ENCODE results near the gene CELF6.

Gene CELF6

DNA sequence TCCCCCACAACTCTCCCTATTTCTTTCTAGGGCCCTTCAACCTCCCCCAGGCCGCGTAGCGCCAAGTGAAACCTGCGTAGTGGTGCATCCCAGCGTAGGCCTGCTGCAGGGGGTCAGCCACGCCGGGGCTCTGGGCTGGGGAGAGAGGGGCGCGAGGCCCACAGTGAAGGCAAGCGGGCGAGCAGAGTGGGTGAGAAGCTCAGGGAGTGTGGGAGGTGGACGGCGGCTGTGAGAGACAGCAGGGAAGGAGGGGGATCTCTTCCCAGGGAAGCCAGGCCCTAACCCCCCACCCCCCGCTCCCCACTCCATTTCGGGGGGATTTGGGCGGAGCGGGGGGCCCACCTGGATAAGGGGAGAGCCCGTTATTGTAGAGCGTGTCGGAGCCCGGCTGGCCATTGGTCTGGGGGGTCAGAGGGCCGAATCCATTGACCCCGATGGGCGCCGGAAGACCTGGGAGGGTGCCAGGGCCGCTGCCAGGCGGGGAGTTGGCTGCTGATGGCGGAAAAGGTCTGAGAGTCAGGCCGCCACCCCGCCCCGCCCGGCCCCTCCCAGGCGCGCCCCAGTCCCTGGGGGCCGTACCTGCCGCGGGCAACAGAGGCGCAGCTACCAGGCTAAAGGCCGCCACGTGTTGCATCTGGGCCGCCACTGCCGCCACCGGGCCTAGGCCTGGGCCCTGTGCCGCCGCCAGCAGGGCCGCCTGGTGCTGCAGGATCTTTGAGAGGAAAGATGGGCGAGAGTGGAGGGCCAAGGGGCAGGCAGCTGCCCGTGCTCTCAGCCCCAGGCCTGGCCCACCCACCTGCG lies 31.0 kb downstream of the CELF6 start:
- DNase-seq (ENCODE audit: extremely low read depth, low read depth): no peak
- H3K4me3 ChIP-seq (replicated peaks; ENCODE audit: low read depth, low read length): no peak overlapping the region
- TF ChIP-seq, protein P1, sequence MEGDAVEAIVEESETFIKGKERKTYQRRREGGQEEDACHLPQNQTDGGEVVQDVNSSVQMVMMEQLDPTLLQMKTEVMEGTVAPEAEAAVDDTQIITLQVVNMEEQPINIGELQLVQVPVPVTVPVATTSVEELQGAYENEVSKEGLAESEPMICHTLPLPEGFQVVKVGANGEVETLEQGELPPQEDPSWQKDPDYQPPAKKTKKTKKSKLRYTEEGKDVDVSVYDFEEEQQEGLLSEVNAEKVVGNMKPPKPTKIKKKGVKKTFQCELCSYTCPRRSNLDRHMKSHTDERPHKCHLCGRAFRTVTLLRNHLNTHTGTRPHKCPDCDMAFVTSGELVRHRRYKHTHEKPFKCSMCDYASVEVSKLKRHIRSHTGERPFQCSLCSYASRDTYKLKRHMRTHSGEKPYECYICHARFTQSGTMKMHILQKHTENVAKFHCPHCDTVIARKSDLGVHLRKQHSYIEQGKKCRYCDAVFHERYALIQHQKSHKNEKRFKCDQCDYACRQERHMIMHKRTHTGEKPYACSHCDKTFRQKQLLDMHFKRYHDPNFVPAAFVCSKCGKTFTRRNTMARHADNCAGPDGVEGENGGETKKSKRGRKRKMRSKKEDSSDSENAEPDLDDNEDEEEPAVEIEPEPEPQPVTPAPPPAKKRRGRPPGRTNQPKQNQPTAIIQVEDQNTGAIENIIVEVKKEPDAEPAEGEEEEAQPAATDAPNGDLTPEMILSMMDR (IDR thresholded peaks at IDR 0.05; ENCODE audit: low read depth, low read length, missing control alignments): no peak

DNA sequence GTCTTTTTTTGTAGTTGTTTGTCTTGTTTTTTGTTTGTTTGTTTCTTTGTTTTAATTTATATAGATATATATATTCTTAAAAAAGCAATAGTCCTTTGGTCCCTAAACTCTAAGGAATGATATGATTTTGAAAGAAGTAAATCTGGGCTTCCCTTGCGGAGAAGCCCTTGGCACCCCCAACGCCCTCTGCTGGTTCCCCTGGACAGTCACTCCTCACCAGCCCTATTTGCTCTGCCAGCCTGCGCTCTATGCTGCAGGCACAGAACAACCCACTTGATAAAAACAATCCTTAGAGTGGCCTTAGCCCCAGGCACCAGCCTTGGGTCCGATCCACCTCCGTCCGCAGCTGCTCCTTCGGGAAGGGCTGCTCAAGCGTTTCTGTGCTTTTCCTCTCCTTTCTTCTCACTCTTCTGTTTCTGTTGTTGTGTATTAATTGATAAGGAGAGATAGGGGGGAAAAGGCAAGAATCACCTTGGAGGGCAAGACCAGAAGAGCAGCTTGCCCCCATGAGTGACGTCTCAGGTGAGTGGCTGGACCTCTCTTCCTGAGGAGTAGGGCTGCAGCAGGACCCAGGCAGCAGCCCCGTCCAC lies 33.9 kb downstream of the CELF6 start:
- no peak for DNase-seq (ENCODE audit: extremely low read depth, low read depth)
- no peak overlapping the region for H3K4me3 ChIP-seq (replicated peaks; ENCODE audit: low read depth, low read length)
- TF ChIP-seq, protein P1 (IDR thresholded peaks at IDR 0.05; ENCODE audit: low read depth, low read length, missing control alignments): peak; percentile 65

DNA sequence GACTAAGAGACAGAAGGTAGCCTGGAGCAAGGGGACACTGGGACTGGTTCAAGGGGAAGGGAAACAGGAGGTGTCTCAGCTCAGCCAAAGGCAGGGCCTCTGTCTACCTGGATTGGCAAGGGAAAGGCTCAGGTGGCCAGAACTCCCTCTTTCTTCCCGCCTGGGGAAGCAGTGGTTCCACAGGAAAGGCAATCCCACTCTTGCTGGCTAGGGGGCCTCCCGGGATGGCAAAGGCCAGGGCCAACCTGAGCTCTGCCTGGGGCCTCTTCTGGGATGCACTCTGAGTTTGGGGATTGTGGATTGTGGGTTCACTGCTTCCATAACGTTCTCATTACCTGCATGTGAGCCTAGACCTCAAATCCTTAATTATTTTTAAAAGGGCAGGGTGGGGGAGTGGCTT lies 34.6 kb downstream of the CELF6 start:
- TF ChIP-seq, protein P1 (IDR thresholded peaks at IDR 0.05; ENCODE audit: low read depth, low read length, missing control alignments): no peak
- no peak overlapping the region for H3K4me3 ChIP-seq (replicated peaks; ENCODE audit: low read depth, low read length)
- no peak for DNase-seq (ENCODE audit: extremely low read depth, low read depth)

DNA sequence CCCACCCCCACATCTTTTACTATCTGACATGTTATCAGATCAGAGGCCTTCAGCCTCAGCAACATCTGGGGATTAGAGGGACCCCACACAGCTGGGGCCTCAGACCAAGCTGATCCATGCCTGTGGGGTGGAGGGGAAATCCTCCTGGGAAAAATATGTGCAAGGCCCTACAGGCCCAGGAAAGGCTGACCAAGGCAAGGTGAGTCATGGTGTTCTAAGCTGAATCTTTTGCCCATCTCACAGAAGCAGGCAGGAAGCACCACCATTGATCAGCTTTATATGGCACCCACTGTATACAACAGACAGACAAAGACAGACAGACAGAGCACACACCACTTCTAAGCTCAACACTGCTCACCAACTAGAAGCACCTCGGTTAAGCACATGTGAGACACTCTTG lies 35.2 kb downstream of the CELF6 start:
- DNase-seq (ENCODE audit: extremely low read depth, low read depth): no peak
- TF ChIP-seq, protein P1 (IDR thresholded peaks at IDR 0.05; ENCODE audit: low read depth, low read length, missing control alignments): no peak
- no peak overlapping the region for H3K4me3 ChIP-seq (replicated peaks; ENCODE audit: low read depth, low read length)

DNA sequence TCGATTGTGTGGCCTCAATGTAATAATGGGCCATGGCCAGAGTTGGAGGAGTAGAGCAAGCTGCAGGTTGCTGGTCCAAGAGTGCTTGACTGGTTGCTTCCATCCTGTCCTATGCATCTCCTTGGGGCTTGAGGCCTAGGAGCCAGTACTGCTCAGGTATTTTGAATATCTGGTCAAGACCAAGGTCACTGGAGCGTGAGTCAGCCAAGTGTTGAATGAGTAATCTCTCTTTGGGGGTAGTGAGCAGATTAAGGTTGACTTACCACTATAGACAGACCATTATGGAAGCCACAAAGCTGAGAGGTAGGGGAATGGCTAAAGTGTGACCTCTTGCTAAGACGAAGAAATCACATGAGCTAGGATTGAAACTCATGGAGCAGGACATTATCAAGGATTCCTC lies 38.2 kb downstream of the CELF6 start:
- TF ChIP-seq, protein P1 (IDR thresholded peaks at IDR 0.05; ENCODE audit: low read depth, low read length, missing control alignments): no peak
- no peak overlapping the region for H3K4me3 ChIP-seq (replicated peaks; ENCODE audit: low read depth, low read length)
- no peak for DNase-seq (ENCODE audit: extremely low read depth, low read depth)

DNA sequence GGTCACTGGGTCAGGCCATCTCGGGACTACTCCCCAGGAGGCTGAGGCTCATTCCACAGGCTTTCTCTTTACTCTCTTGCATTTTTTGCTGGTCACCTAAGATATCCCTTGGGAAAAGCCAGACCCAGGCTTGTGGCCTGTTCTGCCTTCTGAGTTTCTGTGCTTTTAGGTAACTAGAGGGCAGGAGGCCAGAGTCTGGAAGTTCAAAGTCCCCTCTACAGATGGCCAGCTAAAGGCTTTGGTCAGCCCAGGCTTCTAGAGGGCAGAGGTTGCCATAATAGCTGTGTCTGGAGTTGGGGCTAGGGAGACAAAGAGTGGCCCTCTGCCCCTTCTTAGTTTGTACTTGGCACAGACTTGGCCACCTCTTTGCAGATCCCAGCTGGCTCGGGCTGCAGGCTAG lies 39.2 kb downstream of the CELF6 start:
- TF ChIP-seq, protein P1 (IDR thresholded peaks at IDR 0.05; ENCODE audit: low read depth, low read length, missing control alignments): no peak
- no peak overlapping the region for H3K4me3 ChIP-seq (replicated peaks; ENCODE audit: low read depth, low read length)
- DNase-seq (ENCODE audit: extremely low read depth, low read depth): no peak

Data from HFF-Myc (cell line).